ENCODE data around the gene ACSL3. TPM values are rescaled to one million over a fixed set of nuclear protein-coding genes. Genes with fewer than 3 reads are reported as not detected.

ACSL3 gene
- total RNA-seq, 1 experiment from 2014 or later, result 100 TPM

- Mint-ChIP-seq H3K4me3 (no peak overlapping the region), H3K9me3 (peaks cover 3% of the 10 kb centered on the region; the same call in 1 of the 2 replicates), H3K27ac (no peak overlapping the region), H3K4me1 (peaks cover 47% of the 10 kb centered on the region), H3K27me3 (ENCODE audit: low read depth) (no peaks in the 10 kb centered on the region), H3K36me3 (peaks cover 6% of the 10 kb centered on the region)
- ATAC-seq, result no peak
- CTCF ChIA-PET, result no interaction called here
- DNase-seq (ENCODE audit: low spot score), result no peak
- POLR2A ChIA-PET, result no interaction called here
- TF ChIP-seq TEAD1 (CRISPR knock-in tag; IDR thresholded peaks at IDR 0.05) (no peak), ZNF317 (CRISPR knock-in tag; IDR thresholded peaks at IDR 0.05; ENCODE audit: borderline replicate concordance, low read depth) (no peak), ZNF281 (CRISPR knock-in tag; IDR thresholded peaks at IDR 0.05) (no peak), NFE2L1 (CRISPR knock-in tag; IDR thresholded peaks at IDR 0.05) (no peak)
Observed at GRCh38 chr2:222887124-222887523, 26.3 kb downstream of the ACSL3 start.

GRCh38 chr2:222888716-222889115 is 27.9 kb downstream of the ACSL3 start:
- TF ChIP-seq ZNF512 (CRISPR knock-in tag; IDR thresholded peaks at IDR 0.05; ENCODE audit: borderline replicate concordance) (no peak), TCF7 (CRISPR knock-in tag; IDR thresholded peaks at IDR 0.05; ENCODE audit: low read depth) (no peak), HMGXB4 (CRISPR knock-in tag; IDR thresholded peaks at IDR 0.05) (no peak), PRDM15 (CRISPR knock-in tag; IDR thresholded peaks at IDR 0.05) (no peak), SOX15 (CRISPR knock-in tag; IDR thresholded peaks at IDR 0.05) (no peak), CREM (CRISPR knock-in tag; IDR thresholded peaks at IDR 0.05) (no peak), ZNF121 (CRISPR knock-in tag; IDR thresholded peaks at IDR 0.05) (no peak), E2F1 (CRISPR knock-in tag; IDR thresholded peaks at IDR 0.05) (no peak)
- ATAC-seq (no peak), DNase-seq (ENCODE audit: low spot score) (no peak)
- 0 out of 2 replicates have a peak, but pooled peaks cover 2% of the 10 kb centered on the region for H3K36me3 Mint-ChIP-seq
- POLR2A ChIA-PET, result interaction anchor here (0.6 kb wide), 1 partner anchor 189 kb away, joined by 3 read pairs; no protein-coding TSS in a partner anchor
- H3K27me3 Mint-ChIP-seq (ENCODE audit: low read depth), result no peaks in the 10 kb centered on the region
- CTCF ChIA-PET, result interaction anchor here (1.1 to 1.2 kb wide), 2 partner anchors 14 to 25 kb away, joined by 3 read pairs; no protein-coding TSS in a partner anchor
- no peaks in the 10 kb centered on the region for H3K9me3 Mint-ChIP-seq
- no peak overlapping the region for H3K4me3 Mint-ChIP-seq
- no peak overlapping the region for H3K27ac Mint-ChIP-seq
- peaks cover 55% of the 10 kb centered on the region for H3K4me1 Mint-ChIP-seq

All from WTC11 (cell line).